Stomach smooth muscle (tissue), 2 donors: Measurements from ENCODE around the gene OPTN.
"Not testable (repeated sequence)": the region's sequence is repeated elsewhere in the genome, so short reads cannot be mapped to it uniquely, and the experiment has no call there.

Source experiments
- H3K27ac ChIP-seq: one replicate; pipeline ENCODE4 v1.7.0; 2013; ENCODE audit warnings: mild to moderate bottlenecking, low read length, inconsistent platforms
- H3K27me3 ChIP-seq, 2 donors: one replicate each; pipeline ENCODE4 v1.7.0; 2013; ENCODE audit warnings: low read length in 2 of 2; ENCODE audit not compliant: insufficient read depth in 2 of 2, control insufficient read depth in 1 of 2
- H3K36me3 ChIP-seq, 2 donors: one replicate each; pipeline ENCODE4 v1.7.0; 2013; ENCODE audit warnings: low read length in 2 of 2; ENCODE audit not compliant: control insufficient read depth in 2 of 2, insufficient read depth in 2 of 2
- H3K4me1 ChIP-seq: one replicate; pipeline ENCODE4 v1.7.0; 2013; ENCODE audit warnings: low read length; ENCODE audit not compliant: control insufficient read depth, insufficient read depth
- H3K4me3 ChIP-seq, 2 donors: one replicate each; pipeline ENCODE4 v1.7.0; 2013; ENCODE audit warnings: low read length in 2 of 2
- H3K9ac ChIP-seq, 2 donors: one replicate each; pipeline ENCODE4 v1.7.0; 2013; ENCODE audit warnings: low read length in 2 of 2, mild to moderate bottlenecking in 1 of 2
- H3K9me3 ChIP-seq, 2 donors: one replicate each; pipeline ENCODE4 v1.7.0; 2013; ENCODE audit warnings: low read length in 2 of 2; ENCODE audit not compliant: control insufficient read depth in 2 of 2
- donor health status: healthy.
- donor health status: Pancreatic carcinoma.

Gene OPTN

DNA sequence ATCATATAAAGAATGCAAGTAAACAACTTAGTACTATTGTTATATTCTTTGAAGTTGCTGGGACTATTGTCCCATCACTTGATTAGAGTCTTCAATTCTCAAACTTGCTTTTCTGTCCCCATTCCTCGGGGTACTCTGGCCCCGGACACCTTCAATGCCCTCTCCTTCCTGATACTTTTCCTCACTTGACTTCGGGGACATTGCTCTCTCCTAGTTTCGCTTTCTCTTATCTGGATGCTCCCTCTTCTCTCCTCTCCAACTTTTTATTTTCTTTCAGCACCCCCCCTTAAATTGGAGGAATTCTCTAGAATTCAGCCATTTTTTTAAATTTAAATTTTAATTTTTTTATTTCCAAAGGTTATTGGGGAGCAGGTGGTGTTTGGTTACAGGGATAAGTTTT lies 10.6 kb upstream of the OPTN start:
- Histone ChIP-seq H3K4me3 (no peak overlapping the region), H3K27ac (no peak overlapping the region), H3K36me3 (no peaks in the 10 kb centered on the region), H3K27me3 (no peaks in the 10 kb centered on the region), H3K9ac (no peak overlapping the region), H3K4me1 (peaks cover 4% of the 10 kb centered on the region), H3K9me3 (peaks cover 0 to 8% of the 10 kb centered on the region in 2 donors)

DNA sequence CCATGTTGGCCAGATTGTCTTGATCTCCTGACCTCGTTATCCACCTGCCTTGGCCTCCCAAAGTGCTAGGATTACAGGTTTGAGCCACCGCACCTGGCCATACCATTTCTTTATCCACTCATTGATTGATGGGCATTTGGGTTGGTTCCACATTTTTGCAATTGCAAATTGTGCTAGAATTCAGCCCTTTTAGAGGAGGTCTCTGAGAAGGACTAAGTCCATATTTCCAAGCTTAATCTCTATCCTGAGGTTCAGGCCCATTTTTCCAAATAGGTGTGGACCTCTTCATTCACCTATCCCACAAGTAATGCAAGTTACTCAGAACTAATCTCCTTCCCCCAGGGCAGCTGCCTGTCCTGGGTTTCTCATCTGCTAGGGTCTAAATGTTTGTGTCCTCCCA lies 9.7 kb upstream of the OPTN start:
- Histone ChIP-seq H3K4me1 (peaks cover 4% of the 10 kb centered on the region), H3K36me3 (no peaks in the 10 kb centered on the region), H3K27ac (no peak overlapping the region)

DNA sequence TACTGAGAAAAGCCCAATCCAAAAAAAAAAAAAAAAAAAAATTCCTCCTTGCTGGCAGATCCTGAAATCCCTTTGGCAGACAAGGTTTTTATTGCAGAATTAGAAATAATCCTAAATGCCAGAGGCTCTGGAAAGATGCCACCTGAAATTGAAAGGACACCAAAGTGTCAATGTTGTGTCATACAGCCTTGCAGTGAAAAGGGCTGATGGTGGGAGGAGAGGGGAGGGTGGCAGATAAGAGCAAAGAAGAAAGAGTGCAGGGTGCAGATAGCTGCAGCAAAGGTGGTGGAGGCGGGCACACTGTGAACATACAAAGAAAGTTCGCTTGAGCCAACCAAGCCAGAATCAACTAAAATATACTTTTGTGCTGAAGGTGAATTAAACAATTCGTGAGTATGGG lies 8.2 kb upstream of the OPTN start:
- Histone ChIP-seq H3K9me3 (no peaks in the 10 kb centered on the region), H3K27ac (no peak overlapping the region)

More for the DNA sequence above, 9.7 kb upstream of the OPTN start:
- Histone ChIP-seq H3K27me3 (no peaks in the 10 kb centered on the region), H3K4me3 (no peak overlapping the region), H3K9ac (no peak overlapping the region), H3K9me3 (peaks cover 0 to under 1% of the 10 kb centered on the region in 2 donors)

DNA sequence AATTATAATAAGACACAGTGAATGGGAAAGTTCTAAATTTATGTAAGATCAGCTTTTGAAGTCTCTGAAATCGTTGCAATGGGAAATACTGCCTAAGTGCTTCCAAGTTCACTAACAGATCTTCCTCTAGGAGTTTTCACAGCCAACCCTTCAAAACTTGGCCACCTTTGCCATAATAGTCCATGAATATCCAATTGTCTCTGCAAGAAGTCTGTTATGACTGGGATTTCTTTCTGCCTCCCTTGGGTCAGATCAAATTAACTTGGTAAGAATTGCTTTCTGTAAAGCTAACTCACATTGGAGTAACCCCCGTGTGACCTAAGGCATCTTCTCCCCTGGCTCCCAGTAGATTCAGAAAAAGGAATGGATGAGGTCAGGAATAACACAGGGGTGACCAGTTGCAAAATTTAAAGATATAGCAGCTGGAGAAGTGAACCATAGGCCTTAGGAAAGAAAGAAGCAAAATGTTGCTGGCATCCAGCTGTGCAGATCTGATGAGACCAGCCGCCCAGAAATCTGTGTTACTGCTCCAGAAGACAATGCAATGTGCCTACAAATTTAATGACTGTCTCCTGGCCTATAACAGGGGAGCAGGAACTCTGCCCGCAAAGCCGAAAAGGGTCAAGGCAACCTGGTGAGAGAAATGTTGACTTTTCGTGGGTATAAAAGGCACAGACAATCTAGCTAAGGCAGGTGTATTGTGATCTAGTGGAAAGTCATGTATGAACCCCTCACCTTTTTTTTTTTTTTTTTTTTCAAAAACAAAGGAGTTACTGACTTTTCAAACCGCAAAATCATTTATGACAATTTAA lies 7.5 kb upstream of the OPTN start:
- Histone ChIP-seq H3K9ac (no peak overlapping the region), H3K9me3 (no peaks in the 10 kb centered on the region), H3K27ac (no peak overlapping the region), H3K4me1 (peaks cover 4% of the 10 kb centered on the region), H3K27me3 (no peaks in the 10 kb centered on the region), H3K4me3 (no peak overlapping the region), H3K36me3 (no peaks in the 10 kb centered on the region)

More for the DNA sequence above, 8.2 kb upstream of the OPTN start:
- no peak overlapping the region for H3K4me3 ChIP-seq
- no peaks in the 10 kb centered on the region for H3K27me3 ChIP-seq
- no peaks in the 10 kb centered on the region for H3K36me3 ChIP-seq
- peaks cover 4% of the 10 kb centered on the region for H3K4me1 ChIP-seq
- no peak overlapping the region for H3K9ac ChIP-seq

DNA sequence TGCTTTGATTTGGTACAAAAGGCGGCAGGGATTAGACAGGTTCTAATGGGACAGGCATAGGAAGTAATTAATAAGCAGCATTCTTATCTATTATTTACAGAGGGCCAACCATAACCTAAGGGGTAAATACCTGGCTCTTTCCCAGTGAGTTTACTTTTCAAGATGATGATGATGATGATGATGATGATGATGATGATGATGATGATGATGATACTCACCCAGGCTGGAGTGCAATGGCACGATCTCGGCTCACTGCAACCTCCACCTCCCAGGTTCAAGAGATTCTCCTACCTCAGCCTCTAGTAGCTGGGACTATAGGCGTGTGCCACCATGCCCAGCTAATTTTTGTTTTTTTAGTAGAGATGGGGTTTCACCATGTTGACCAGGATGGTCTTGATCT lies 5.9 kb upstream of the OPTN start:
- H3K27me3 ChIP-seq, H3K27ac ChIP-seq, H3K36me3 ChIP-seq, H3K9ac ChIP-seq, H3K4me3 ChIP-seq, H3K9me3 ChIP-seq, H3K4me1 ChIP-seq: not testable (repeated sequence)

DNA sequence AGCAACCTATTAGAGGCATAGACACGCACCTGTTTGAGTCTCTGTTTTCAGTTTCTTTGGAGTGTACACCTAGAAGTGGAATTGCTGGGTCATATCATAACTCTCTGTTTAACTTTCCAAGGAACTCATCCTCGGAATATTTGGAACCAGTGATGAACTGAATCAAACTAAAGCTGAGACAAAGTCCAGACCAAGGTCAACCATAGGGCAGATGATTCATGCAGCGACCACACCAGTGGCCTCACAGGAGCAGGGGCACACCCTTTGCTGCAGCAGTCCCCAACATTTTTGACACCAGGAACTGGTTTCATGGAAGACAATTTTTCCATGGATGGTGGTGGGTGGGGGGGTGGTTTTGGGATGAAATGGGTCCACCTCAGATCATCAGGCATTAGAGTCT lies 4.9 kb upstream of the OPTN start:
- H3K27me3 ChIP-seq: no peaks in the 10 kb centered on the region
- H3K9me3 ChIP-seq: no peaks in the 10 kb centered on the region
- H3K9ac ChIP-seq: no peak overlapping the region
- no peak overlapping the region for H3K4me3 ChIP-seq
- H3K4me1 ChIP-seq: peaks cover 13% of the 10 kb centered on the region
- H3K36me3 ChIP-seq: no peaks in the 10 kb centered on the region
- H3K27ac ChIP-seq: no peak overlapping the region

DNA sequence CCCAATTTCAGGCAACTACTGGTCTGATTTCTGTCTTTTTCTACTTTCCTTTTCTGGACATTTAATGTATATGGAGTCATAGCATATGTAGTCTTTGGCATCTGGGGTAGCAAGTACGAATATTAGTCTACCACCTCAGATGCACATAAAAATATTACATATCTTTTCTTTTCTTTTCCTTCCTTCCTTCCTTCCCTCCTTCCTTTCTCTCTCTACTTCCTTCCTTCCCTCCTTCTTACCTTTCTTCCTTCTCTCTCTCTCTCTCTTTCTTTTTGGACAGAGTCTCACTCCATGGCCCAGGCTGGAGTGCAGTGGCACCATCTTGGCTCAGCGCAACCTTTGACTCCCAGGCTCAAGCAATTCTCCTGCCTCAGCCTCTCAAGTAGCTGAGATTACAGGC lies 4.0 kb upstream of the OPTN start:
- no peak overlapping the region for H3K27ac ChIP-seq
- H3K36me3 ChIP-seq: no peaks in the 10 kb centered on the region
- peaks cover 17% of the 10 kb centered on the region for H3K4me1 ChIP-seq
- H3K9me3 ChIP-seq: no peaks in the 10 kb centered on the region
- no peak overlapping the region for H3K4me3 ChIP-seq
- no peak overlapping the region for H3K9ac ChIP-seq
- H3K27me3 ChIP-seq: no peaks in the 10 kb centered on the region

DNA sequence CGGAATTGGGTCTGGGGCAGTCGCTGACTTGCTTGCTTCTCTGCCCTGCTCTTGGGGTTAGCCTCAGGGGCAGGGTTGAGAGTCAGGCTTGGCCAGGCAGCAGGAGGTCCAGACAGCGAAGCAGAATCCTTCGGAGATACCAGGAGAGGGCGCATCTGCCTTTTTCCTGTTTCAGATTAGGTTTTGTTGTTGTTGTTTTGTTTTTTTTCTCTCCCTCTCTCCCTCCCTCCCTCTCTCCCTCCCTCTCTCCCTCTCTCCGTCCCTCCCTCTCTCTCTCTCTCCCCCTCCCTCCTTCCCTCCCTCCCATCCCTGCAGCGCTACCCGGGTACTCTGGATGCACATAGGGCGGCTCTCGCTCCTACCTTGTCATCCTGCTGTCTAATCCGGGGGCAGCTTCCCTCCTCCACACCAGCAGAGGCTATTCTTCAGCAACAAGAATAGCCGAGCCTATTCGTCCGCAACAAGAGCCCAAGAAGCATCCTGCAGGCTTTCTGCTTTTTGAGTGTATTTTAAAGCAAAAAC lies 758 bp upstream of the OPTN start:
- no peaks in the 10 kb centered on the region for H3K27me3 ChIP-seq
- peak overlapping the region; percentile 59 to 64 for H3K9ac ChIP-seq
- H3K36me3 ChIP-seq: no peaks in the 10 kb centered on the region
- peak overlapping the region; percentile 76 to 86 for H3K4me3 ChIP-seq
- no peaks in the 10 kb centered on the region for H3K9me3 ChIP-seq
- H3K27ac ChIP-seq: peak overlapping the region; percentile 18
- peaks cover 23% of the 10 kb centered on the region for H3K4me1 ChIP-seq

DNA sequence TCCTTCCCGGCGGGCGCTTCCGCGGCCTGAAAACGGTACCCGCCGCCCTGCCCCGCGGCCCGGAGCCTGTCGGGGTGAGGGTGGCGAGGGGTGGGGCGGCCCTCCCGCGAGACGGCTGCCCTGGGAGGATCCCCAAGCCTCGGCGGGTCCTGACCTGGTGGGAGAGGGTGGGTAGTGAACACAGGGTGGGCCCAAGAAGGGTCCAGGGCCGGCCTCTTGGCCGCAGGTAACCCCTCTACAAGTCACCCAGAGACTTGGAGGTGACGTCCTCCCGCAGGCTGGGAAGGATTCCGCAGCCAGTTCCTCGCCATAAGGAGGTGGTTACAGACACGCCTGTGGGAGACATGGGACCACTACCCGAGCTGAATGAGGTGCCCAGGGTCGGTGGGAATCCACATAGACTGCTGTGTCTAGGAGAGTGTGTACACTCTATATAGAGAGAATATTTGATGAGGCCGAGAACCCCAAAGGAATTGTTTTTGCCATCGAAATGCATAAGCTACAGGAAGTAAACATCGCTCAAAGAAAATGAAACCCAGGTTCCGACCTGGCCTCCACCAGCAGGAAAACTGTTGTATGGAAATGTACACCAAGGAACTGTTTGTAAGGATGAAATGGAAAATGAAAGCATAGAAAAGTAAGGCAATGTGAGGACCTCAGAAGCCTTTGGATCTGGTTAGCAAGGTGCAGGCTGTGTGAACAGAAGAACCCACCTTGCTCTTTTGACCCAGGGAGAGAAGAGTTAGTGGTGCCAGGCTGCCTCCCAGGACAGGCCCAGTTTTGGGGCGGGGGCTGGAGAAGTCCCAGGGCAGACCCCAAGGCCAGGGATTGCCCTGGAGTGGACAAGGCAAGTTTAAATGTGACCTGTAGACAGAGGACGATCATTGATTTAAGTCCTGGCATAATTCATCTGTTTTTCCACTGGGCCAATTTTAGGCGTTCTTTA lies 659 bp downstream of the OPTN start:
- H3K27ac ChIP-seq: peak overlapping the region; percentile 83
- peaks cover 23% of the 10 kb centered on the region for H3K4me1 ChIP-seq
- H3K4me3 ChIP-seq: peak overlapping the region; percentile 72 to 86
- H3K36me3 ChIP-seq: no peaks in the 10 kb centered on the region
- no peaks in the 10 kb centered on the region for H3K27me3 ChIP-seq
- H3K9me3 ChIP-seq: no peaks in the 10 kb centered on the region
- peak overlapping the region; percentile 70 to 84 for H3K9ac ChIP-seq

DNA sequence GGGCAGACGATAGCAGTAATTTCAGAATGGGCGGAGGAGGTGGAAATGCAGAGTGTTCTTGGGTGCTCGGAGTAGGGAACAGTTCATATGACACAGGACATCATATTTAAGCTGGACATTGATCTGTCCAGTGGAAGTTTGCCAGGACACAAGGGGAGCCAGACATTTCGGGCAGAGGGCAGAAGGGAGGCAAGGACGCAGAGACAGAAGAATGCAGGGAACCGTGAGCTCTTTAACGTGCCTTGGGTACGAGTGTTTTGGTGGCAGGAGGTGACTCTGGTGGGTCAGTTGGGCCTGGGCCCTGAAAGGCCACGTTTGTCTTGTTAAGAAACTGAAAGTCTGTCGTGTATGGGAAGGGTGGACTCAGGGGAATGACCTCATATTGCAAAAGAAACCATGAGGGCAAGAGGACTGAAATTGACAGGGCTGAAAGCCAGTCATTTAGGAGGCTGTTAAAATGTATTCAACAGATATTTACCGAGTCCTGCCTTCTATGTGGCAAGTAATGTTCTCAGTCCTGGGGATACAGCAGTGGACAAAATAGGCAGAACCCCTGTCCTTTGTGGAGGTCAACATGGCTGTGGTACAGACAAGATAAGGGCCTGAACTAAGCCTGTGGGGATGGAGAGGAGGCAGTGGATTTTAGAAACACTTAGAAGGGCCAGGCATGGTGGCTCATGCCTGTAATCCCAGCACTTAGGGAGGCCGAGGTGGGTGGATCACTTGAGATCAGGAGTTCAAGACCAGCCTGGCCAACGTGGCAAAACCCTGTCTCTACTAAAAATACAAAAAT lies 2.2 kb downstream of the OPTN start:
- no peaks in the 10 kb centered on the region for H3K27me3 ChIP-seq
- H3K9ac ChIP-seq: peak overlapping the region in 1 of 2 donors; percentile 29
- peaks cover 3 to 4% of the 10 kb centered on the region in 2 donors for H3K36me3 ChIP-seq
- H3K27ac ChIP-seq: peak overlapping the region; percentile 18
- peaks cover 23% of the 10 kb centered on the region for H3K4me1 ChIP-seq
- no peaks in the 10 kb centered on the region for H3K9me3 ChIP-seq
- H3K4me3 ChIP-seq: peak overlapping the region in 1 of 2 donors; percentile 68
